H9 (cell line): ENCODE data around the gene TP73. TPM values are rescaled to one million over a fixed set of nuclear protein-coding genes. Genes with fewer than 3 reads are reported as not detected.

Experiments used
- DNase-seq: peaks from one replicate; pipeline ENCODE4 v3.0.0-alpha.2; 2017
- H2AFZ ChIP-seq: one replicate; pipeline ENCODE4 v1.6.1; 2013; ENCODE audit warnings: mild to moderate bottlenecking, low read length, control low read depth, moderate library complexity
- H2AK5ac ChIP-seq: 2 replicates; pipeline ENCODE4 v1.6.1; 2013; ENCODE audit warnings: low read length, control low read depth, mixed read lengths; ENCODE audit not compliant: insufficient read length
- H2BK120ac ChIP-seq: one replicate; pipeline ENCODE4 v1.6.1; 2013; ENCODE audit warnings: low read depth, mild to moderate bottlenecking, low read length, control low read depth, inconsistent platforms; ENCODE audit not compliant: poor library complexity, severe bottlenecking
- H2BK12ac ChIP-seq: 2 replicates; pipeline ENCODE4 v1.6.1; 2013; ENCODE audit warnings: low read length, control low read depth, mixed read lengths, low read depth; ENCODE audit not compliant: insufficient read length
- H2BK15ac ChIP-seq: 2 replicates; pipeline ENCODE4 v1.6.1; 2013; ENCODE audit warnings: low read depth, low read length, control low read depth
- H2BK20ac ChIP-seq: one replicate; pipeline ENCODE4 v1.6.1; 2013; ENCODE audit warnings: low read depth, mild to moderate bottlenecking, low read length, control low read depth, inconsistent platforms; ENCODE audit not compliant: poor library complexity, severe bottlenecking
- H2BK5ac ChIP-seq: 2 replicates; pipeline ENCODE4 v1.6.1; 2013; ENCODE audit warnings: low read length, control low read depth, mixed read lengths; ENCODE audit not compliant: insufficient read length
- H3K14ac ChIP-seq: 2 replicates; pipeline ENCODE4 v1.6.1; 2013; ENCODE audit warnings: low read length, control low read depth; ENCODE audit not compliant: insufficient read depth
- H3K18ac ChIP-seq: 2 replicates; pipeline ENCODE4 v1.6.1; 2013; ENCODE audit warnings: low read depth, mild to moderate bottlenecking, mixed read lengths, low read length, control low read depth; ENCODE audit not compliant: insufficient read length
- H3K23ac ChIP-seq: 2 replicates; pipeline ENCODE4 v1.6.1; 2013; ENCODE audit warnings: low read length, control low read depth, mixed read lengths, low read depth; ENCODE audit not compliant: insufficient read length
- H3K23me2 ChIP-seq: 2 replicates; pipeline ENCODE4 v1.6.1; 2013; ENCODE audit warnings: low read depth, mild to moderate bottlenecking, mixed read lengths, low read length, control low read depth; ENCODE audit not compliant: insufficient read length, poor library complexity, severe bottlenecking
- H3K27ac ChIP-seq: 2 replicates; pipeline ENCODE4 v1.5.1; 2013; ENCODE audit warnings: low read length, control low read depth, mixed read lengths, low read depth; ENCODE audit not compliant: insufficient read length
- H3K27me3 ChIP-seq: 2 replicates; pipeline ENCODE4 v1.6.1; 2013; ENCODE audit warnings: low read length, control low read depth, inconsistent platforms; ENCODE audit not compliant: insufficient read depth
- H3K4ac ChIP-seq: 2 replicates; pipeline ENCODE4 v1.6.1; 2013; ENCODE audit warnings: low read depth, mild to moderate bottlenecking, control low read depth, inconsistent platforms, low read length, moderate library complexity
- H3K4me1 ChIP-seq: 2 replicates; pipeline ENCODE4 v1.6.1; 2013; ENCODE audit warnings: low read length, control low read depth, inconsistent platforms; ENCODE audit not compliant: insufficient read depth
- H3K4me2 ChIP-seq: 2 replicates; pipeline ENCODE4 v1.6.1; 2013; ENCODE audit warnings: low read length, control low read depth, mixed read lengths; ENCODE audit not compliant: insufficient read length, insufficient read depth
- H3K56ac ChIP-seq: 2 replicates; pipeline ENCODE4 v1.6.1; 2013; ENCODE audit warnings: low read depth, mild to moderate bottlenecking, mixed read lengths, low read length, control low read depth; ENCODE audit not compliant: insufficient read length
- H3K79me1 ChIP-seq: 2 replicates; pipeline ENCODE4 v1.6.1; 2013; ENCODE audit warnings: low read depth, mild to moderate bottlenecking, moderate library complexity, low read length, control low read depth, inconsistent platforms; ENCODE audit not compliant: insufficient read depth, poor library complexity, severe bottlenecking
- H3K79me2 ChIP-seq: 2 replicates; pipeline ENCODE4 v1.6.1; 2013; ENCODE audit warnings: low read length, control low read depth, inconsistent platforms; ENCODE audit not compliant: insufficient read depth
- H3K9ac ChIP-seq: 2 replicates; pipeline ENCODE4 v1.6.1; 2013; ENCODE audit warnings: low read length, control low read depth, mixed read lengths; ENCODE audit not compliant: insufficient read length; ENCODE audit errors: extremely low read depth
- H3K9me3 ChIP-seq: one replicate; pipeline ENCODE4 v1.6.1; 2013; ENCODE audit warnings: low read depth, low read length, inconsistent platforms; ENCODE audit not compliant: control insufficient read depth
- H3T11ph ChIP-seq: one replicate; pipeline ENCODE4 v1.6.1; 2013; ENCODE audit warnings: mild to moderate bottlenecking, low read length, control low read depth, inconsistent platforms
- H4K20me1 ChIP-seq: one replicate; pipeline ENCODE4 v1.6.1; 2013; ENCODE audit not compliant: control insufficient read depth, insufficient read length, insufficient read depth
- H4K5ac ChIP-seq: 2 replicates; pipeline ENCODE4 v1.6.1; 2013; ENCODE audit warnings: low read depth, mild to moderate bottlenecking, mixed read lengths, low read length, control low read depth; ENCODE audit not compliant: insufficient read length
- H4K8ac ChIP-seq: replicated peaks from 2 replicates; pipeline ENCODE4 v1.6.1; 2013; ENCODE audit warnings: low read length, control low read depth, mixed read lengths, low read depth; ENCODE audit not compliant: insufficient read length
- H4K91ac ChIP-seq: 2 replicates; pipeline ENCODE4 v1.6.1; 2013; ENCODE audit warnings: low read depth, mild to moderate bottlenecking, moderate library complexity, mixed read lengths, low read length, control low read depth; ENCODE audit not compliant: insufficient read length
- H3K27ac Mint-ChIP-seq, 3 experiments: 2 replicates in 2 of 3; 3 replicates in 1 of 3; pipeline ENCODE4 v1.8.0; 2020 to 2021; ENCODE audit warnings: mixed read lengths in 3 of 3, mild to moderate bottlenecking in 1 of 3, moderate library complexity in 1 of 3
- H3K27me3 Mint-ChIP-seq: 2 replicates; pipeline ENCODE4 v1.8.0; 2021; ENCODE audit warnings: low read depth, mild to moderate bottlenecking, moderate library complexity, mixed read lengths
- H3K36me3 Mint-ChIP-seq, 3 experiments: 2 replicates in 2 of 3; 3 replicates in 1 of 3; pipeline ENCODE4 v1.8.0; 2020 to 2021; ENCODE audit warnings: low read depth in 3 of 3, mixed read lengths in 3 of 3; ENCODE audit not compliant: insufficient read depth in 1 of 3
- H3K4me1 Mint-ChIP-seq, 2 experiments: 2 replicates each; pipeline ENCODE4 v1.8.0; 2020; ENCODE audit warnings: mixed read lengths in 2 of 2
- H3K4me3 Mint-ChIP-seq, 2 experiments: 2 replicates in 1 of 2; 3 replicates in 1 of 2; pipeline ENCODE4 v1.8.0; 2020 to 2021; ENCODE audit warnings: mild to moderate bottlenecking in 2 of 2, mixed read lengths in 2 of 2, moderate library complexity in 1 of 2
- H3K9me3 Mint-ChIP-seq, 2 experiments: 2 replicates in 1 of 2; 3 replicates in 1 of 2; pipeline ENCODE4 v1.8.0; 2020; ENCODE audit warnings: mild to moderate bottlenecking in 2 of 2, mixed read lengths in 2 of 2, moderate library complexity in 1 of 2
- CTCF ChIP-seq: fragments of 200-600 bp; sonication (generic); conservative IDR thresholded peaks from 3 replicates; pipeline ENCODE4 v1.8.0; 2021; ENCODE audit warnings: antibody characterized with exemption, mild to moderate bottlenecking
- WGBS: extraction: QIAGEN DNeasy Blood & Tissue Kit; methylation state at CpG from one replicate; pipeline ENCODE4 v1.1.7; 2013; ENCODE audit warnings: missing lambda C conversion rate, low lambda C conversion rate, mixed read lengths; ENCODE audit not compliant: insufficient read length; ENCODE audit errors: extremely low coverage; 5-methylcytosine and 5-hydroxymethylcytosine counted together
- total RNA-seq: library from RNA; stranded (reverse); gene quantifications from 2 replicates; pipeline ENCODE4 v1.2.1, GENCODE V29; 2021

Gene TP73
- total RNA-seq, 1 experiment from 2014 or later = 4.7 TPM

DNA sequence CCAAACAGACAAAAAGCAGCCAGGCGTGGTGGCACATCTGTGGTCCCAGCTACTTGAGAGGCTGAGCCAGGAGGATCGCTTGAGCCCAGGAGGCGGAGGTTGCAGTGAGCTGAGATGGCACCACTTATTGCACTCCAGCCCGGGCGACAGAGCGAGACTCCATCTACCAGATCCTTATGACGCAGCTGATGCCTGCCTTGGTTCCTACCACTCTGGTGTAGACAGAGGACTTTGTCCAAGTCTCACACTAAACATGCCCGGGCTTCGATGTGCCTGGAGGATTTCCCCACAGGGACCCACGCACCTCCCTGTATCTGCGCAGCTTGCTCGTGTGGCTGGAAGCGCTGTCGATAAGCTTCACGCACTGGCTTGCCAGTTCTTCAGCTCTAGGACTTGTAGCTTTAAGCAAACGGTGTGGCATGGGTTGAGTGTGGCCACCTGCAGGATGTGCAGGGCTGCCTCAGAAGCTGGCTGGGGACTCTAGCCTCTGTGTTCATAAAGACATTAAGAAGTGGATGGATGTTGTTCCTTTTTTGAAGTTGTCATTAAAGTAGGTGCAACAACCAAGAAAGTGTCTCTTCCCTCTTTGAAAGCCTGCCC is 22.7 kb upstream of the TP73 start:
- no peaks in the 10 kb centered on the region for H3K27me3 ChIP-seq
- no peak overlapping the region for H2BK120ac ChIP-seq
- H3T11ph ChIP-seq = no peak overlapping the region
- no peak overlapping the region for H4K91ac ChIP-seq
- no peak overlapping the region for H2BK12ac ChIP-seq
- peaks cover 8 to 22% of the 10 kb centered on the region in 2 experiments for H3K4me1 Mint-ChIP-seq
- no CpG with 5 or more reads among the region's 16 CpGs for WGBS
- DNase-seq = no peak
- no peak overlapping the region for H3K4me2 ChIP-seq
- no peak overlapping the region for H3K9ac ChIP-seq
- H3K36me3 Mint-ChIP-seq = peaks cover 4 to 48% (median 40%) of the 10 kb centered on the region in 3 experiments
- H3K4ac ChIP-seq = no peak overlapping the region
- H3K23ac ChIP-seq = no peak overlapping the region
- no peak overlapping the region for H2BK15ac ChIP-seq
- no peak overlapping the region; a peak in 1 of 5 replicates for H3K4me3 Mint-ChIP-seq
- no peak overlapping the region for H3K27ac Mint-ChIP-seq
- H3K14ac ChIP-seq = no peak overlapping the region
- H3K56ac ChIP-seq = no peak overlapping the region
- H2AFZ ChIP-seq = no peak overlapping the region
- no peaks in the 10 kb centered on the region for H3K23me2 ChIP-seq
- no peak overlapping the region for H2AK5ac ChIP-seq
- H3K18ac ChIP-seq = no peak overlapping the region
- H3K79me2 ChIP-seq = no peaks in the 10 kb centered on the region
- H3K9me3 Mint-ChIP-seq = no peaks in the 10 kb centered on the region
- H2BK5ac ChIP-seq = no peak overlapping the region
- no peaks in the 10 kb centered on the region for H3K27me3 Mint-ChIP-seq
- H4K8ac ChIP-seq = no peak overlapping the region
- H3K27ac ChIP-seq = no peak overlapping the region
- no peaks in the 10 kb centered on the region for H4K20me1 ChIP-seq
- H3K9me3 ChIP-seq = no peaks in the 10 kb centered on the region
- H4K5ac ChIP-seq = no peak overlapping the region
- TF ChIP-seq CTCF = no peak
- no peaks in the 10 kb centered on the region for H3K4me1 ChIP-seq
- no peaks in the 10 kb centered on the region for H3K79me1 ChIP-seq
- no peak overlapping the region for H2BK20ac ChIP-seq
